ENCODE measurements around the gene DLGAP5. TPM values are rescaled to one million over a fixed set of nuclear protein-coding genes. Genes with fewer than 3 reads are reported as not detected.

Gene DLGAP5
- total RNA-seq, 1 experiment from 2014 or later: 72.8 TPM

GRCh38 chr14:55123101-55123500, 68.3 kb downstream of the DLGAP5 start:
- TF ChIP-seq REST (IDR thresholded peaks at IDR 0.05; ENCODE audit: low read depth) (no peak), TCF7L2 (IDR thresholded peaks at IDR 0.05; ENCODE audit: borderline replicate concordance, extremely low read depth, insufficient read depth, insufficient read length) (no peak)
- ATAC-seq (no peak; the same call in 1 of the 2 replicates), DNase-seq (ENCODE audit: low read depth, low spot score) (no peak)
- no peak overlapping the region; the same call in 1 of the 2 replicates for H3K27ac ChIP-seq (ENCODE audit: low read depth, low read length)
- no peaks in the 10 kb centered on the region for H3K27me3 ChIP-seq (ENCODE audit: insufficient read depth, low read length)
- no peaks in the 10 kb centered on the region for H3K36me3 ChIP-seq (ENCODE audit: control insufficient read depth in 1 of 2, insufficient read depth in 2 of 2, low read length in 2 of 2)
- peaks cover 25 to 41% of the 10 kb centered on the region in 2 experiments for H3K4me1 ChIP-seq (ENCODE audit: control insufficient read depth in 1 of 2, insufficient read depth in 2 of 2, low read length in 2 of 2)
- ChIA-PET RAD21 (ENCODE audit: low non-redundant PET in 1 of 2, low total read pairs in 2 of 2, uncharacterized antibody in 2 of 2, unreplicated experiment in 2 of 2) (no interaction called here), CTCF (no interaction called here), POLR2A (interaction anchor here (1.0 to 2.4 kb wide), 2 partner anchors 15 to 68 kb away, joined by 3 to 9 read pairs; no protein-coding TSS in a partner anchor)
- H4K20me1 ChIP-seq (ENCODE audit: insufficient read depth): no peaks in the 10 kb centered on the region
- no peaks in the 10 kb centered on the region for H3K9me3 ChIP-seq (ENCODE audit: control insufficient read depth in 1 of 2, insufficient read depth in 1 of 2, low read depth in 1 of 2, low read length in 2 of 2)
- intact Hi-C loops (cut with micrococcal nuclease): no loop called here
- no peaks in the 10 kb centered on the region for H3K9me2 ChIP-seq (ENCODE audit: insufficient read depth)
- H3K79me2 ChIP-seq (ENCODE audit: insufficient read depth, low read length): no peaks in the 10 kb centered on the region
- no peak overlapping the region for H2AFZ ChIP-seq (ENCODE audit: low read depth, low read length, poor library complexity, severe bottlenecking)
- no TSS peak for BruUV-seq (replicated peaks)
- H3K4me3 ChIP-seq (replicated peaks in 1 of 2; ENCODE audit: low read depth in 1 of 2, low read length in 2 of 2): no peak overlapping the region
- H3K9ac ChIP-seq (ENCODE audit: low read length): no peak overlapping the region
- peak overlapping the region; percentile 35 for H3K4me2 ChIP-seq (ENCODE audit: low read length)

- no peaks in the 10 kb centered on the region for H3K9me2 ChIP-seq (ENCODE audit: insufficient read depth)
- no peak for DNase-seq (ENCODE audit: low read depth, low spot score)
- POLR2A ChIA-PET: interaction anchor here (1.0 to 2.4 kb wide), 2 partner anchors 15 to 68 kb away, joined by 3 to 9 read pairs; no protein-coding TSS in a partner anchor
- H3K4me3 ChIP-seq (replicated peaks in 1 of 2; ENCODE audit: low read depth in 1 of 2, low read length in 2 of 2): no peak overlapping the region
- CTCF ChIA-PET: interaction anchor here (0.6 kb wide), 1 partner anchor 33 kb away, joined by 3 read pairs; no protein-coding TSS in a partner anchor
- RAD21 ChIA-PET (ENCODE audit: low non-redundant PET in 1 of 2, low total read pairs in 2 of 2, uncharacterized antibody in 2 of 2, unreplicated experiment in 2 of 2): no interaction called here
- peak overlapping the region; percentile 35 for H3K4me2 ChIP-seq (ENCODE audit: low read length)
- no peaks in the 10 kb centered on the region for H3K79me2 ChIP-seq (ENCODE audit: insufficient read depth, low read length)
- H3K27ac ChIP-seq (ENCODE audit: low read depth, low read length): no peak overlapping the region
- H4K20me1 ChIP-seq (ENCODE audit: insufficient read depth): no peaks in the 10 kb centered on the region
- no TSS peak for BruUV-seq (replicated peaks)
- peaks cover 20 to 36% of the 10 kb centered on the region in 2 experiments for H3K4me1 ChIP-seq (ENCODE audit: control insufficient read depth in 1 of 2, insufficient read depth in 2 of 2, low read length in 2 of 2)
- H3K36me3 ChIP-seq (ENCODE audit: control insufficient read depth in 1 of 2, insufficient read depth in 2 of 2, low read length in 2 of 2): no peaks in the 10 kb centered on the region
- H3K27me3 ChIP-seq (ENCODE audit: insufficient read depth, low read length): no peaks in the 10 kb centered on the region
- no peak overlapping the region for H3K9ac ChIP-seq (ENCODE audit: low read length)
- intact Hi-C loops (cut with micrococcal nuclease): no loop called here
- 0 out of 2 replicates have a peak, but pooled peaks have one; percentile 37 for ATAC-seq
- no peak overlapping the region for H2AFZ ChIP-seq (ENCODE audit: low read depth, low read length, poor library complexity, severe bottlenecking)
- H3K9me3 ChIP-seq (ENCODE audit: control insufficient read depth in 1 of 2, insufficient read depth in 1 of 2, low read depth in 1 of 2, low read length in 2 of 2): no peaks in the 10 kb centered on the region
- TF ChIP-seq TCF7L2 (IDR thresholded peaks at IDR 0.05; ENCODE audit: borderline replicate concordance, extremely low read depth, insufficient read depth, insufficient read length) (no peak), POLR2AphosphoS5 (IDR thresholded peaks at IDR 0.05; ENCODE audit: low read depth, low read length) (no peak), CEBPB (IDR thresholded peaks at IDR 0.05; ENCODE audit: low read depth) (no peak), ELF1 (IDR thresholded peaks at IDR 0.05; ENCODE audit: borderline replicate concordance, low read depth) (no peak), SP1 (IDR thresholded peaks at IDR 0.05; ENCODE audit: low read depth) (no peak), ZNF274 (IDR thresholded peaks at IDR 0.05; ENCODE audit: low read depth, low read length) (no peak), EZH2phosphoT487 (IDR thresholded peaks at IDR 0.05; ENCODE audit: borderline replicate concordance) (no peak), ATF3 (IDR thresholded peaks at IDR 0.05) (no peak), JUND (IDR thresholded peaks at IDR 0.05) (no peak), ZFX (IDR thresholded peaks at IDR 0.05) (no peak), POLR2A (IDR thresholded peaks at IDR 0.05; ENCODE audit: borderline replicate concordance, extremely low read depth, insufficient read depth, insufficient read length) (no peak), SIN3A (IDR thresholded peaks at IDR 0.05; ENCODE audit: low read depth) (no peak), REST (IDR thresholded peaks at IDR 0.05; ENCODE audit: low read depth) (no peak)
Observed at GRCh38 chr14:55122440-55122986, 68.9 kb downstream of the DLGAP5 start.
